Lower leg skin (tissue), 3 donors: ENCODE data around the gene SMOC2.

Source experiments
- CTCF ChIP-seq, 3 donors: fragments of 450-650 bp; IDR thresholded peaks; one replicate each; pipeline ENCODE4 v1.5.1; 2016; ENCODE audit warnings: antibody characterized with exemption in 3 of 3, mild to moderate bottlenecking in 3 of 3, moderate library complexity in 2 of 3
- POLR2A ChIP-seq, 2 donors: fragments of 450-650 bp; IDR thresholded peaks; one replicate each; pipeline ENCODE4 v1.6.1; 2016 to 2017; ENCODE audit warnings: antibody characterized with exemption in 2 of 2, mild to moderate bottlenecking in 1 of 2, moderate library complexity in 1 of 2

GRCh38 chr6:168575346-168576098 is 134.5 kb downstream of the SMOC2 start:
- TF ChIP-seq CTCF (IDR thresholded peaks at IDR 0.05) (no peak), POLR2A (IDR thresholded peaks at IDR 0.05) (no peak)
